PC-9 (cell line): ENCODE results near the gene CST7. TPM values are rescaled to one million over a fixed set of nuclear protein-coding genes. Genes with fewer than 3 reads are reported as not detected.

Experiments
- BruUV-seq: library from RNA; stranded (reverse); fragments of 400-500 nt; replicated peaks from 2 replicates; lab custom pipeline; 2021; lab: Mats Ljungman, UMichigan
- CTCF ChIA-PET: fragments of 300-600 bp; sonication (Branson Sonifier 250); formaldehyde crosslinking; loops from one replicate; lab custom pipeline; 2022; ENCODE audit warnings: antibody characterized with exemption; lab: Charles Lee
- POLR2A ChIA-PET: fragments of 300-600 bp; sonication (Branson Sonifier 250); formaldehyde crosslinking; loops from one replicate; lab custom pipeline; 2022; ENCODE audit warnings: antibody characterized with exemption; ENCODE audit not compliant: unreplicated experiment; lab: Charles Lee
- DNase-seq, 2 experiments: peaks; one replicate each; pipeline versions ENCODE4 v3.0.0 to v3.0.0-alpha.2; 2015 to 2022; ENCODE audit warnings: mixed read lengths in 1 of 2
- H2AFZ ChIP-seq: fragments of 200-600 bp; sonication (generic); 2 replicates; pipeline ENCODE4 v1.8.1; 2017; ENCODE audit warnings: antibody characterized with exemption
- H3F3A ChIP-seq: fragments of 200-600 bp; sonication (generic); 2 replicates; pipeline ENCODE4 v1.8.1; 2017; ENCODE audit warnings: antibody characterized with exemption, mild to moderate bottlenecking, low read depth; ENCODE audit not compliant: insufficient read depth
- H3K27ac ChIP-seq: fragments of 200-600 bp; sonication (generic); 2 replicates; pipeline ENCODE4 v1.6.1; 2016; ENCODE audit warnings: mixed run types
- H3K27me3 ChIP-seq: fragments of 200-600 bp; sonication (generic); 2 replicates; pipeline ENCODE4 v1.6.1; 2016; ENCODE audit warnings: low read depth, mixed run types; ENCODE audit not compliant: insufficient read depth
- H3K36me3 ChIP-seq: fragments of 200-600 bp; sonication (generic); 2 replicates; pipeline ENCODE4 v1.6.1; 2016; ENCODE audit warnings: low read depth, mixed run types
- H3K4me1 ChIP-seq: fragments of 200-600 bp; sonication (generic); replicated peaks from 2 replicates; pipeline ENCODE4 v1.6.1; 2016; ENCODE audit warnings: mixed run types; ENCODE audit not compliant: insufficient read depth
- H3K4me2 ChIP-seq: fragments of 200-600 bp; sonication (generic); 2 replicates; pipeline ENCODE4 v1.6.1; 2017; ENCODE audit warnings: mixed run types
- H3K4me3 ChIP-seq: fragments of 200-600 bp; sonication (generic); 2 replicates; pipeline ENCODE4 v1.6.1; 2016; ENCODE audit warnings: mixed run types
- H3K79me2 ChIP-seq: fragments of 200-600 bp; sonication (generic); 2 replicates; pipeline ENCODE4 v1.6.1; 2017; ENCODE audit warnings: low read depth, mixed run types
- H3K9me2 ChIP-seq: fragments of 200-600 bp; sonication (generic); 2 replicates; pipeline ENCODE4 v1.8.1; 2017; ENCODE audit warnings: mild to moderate bottlenecking; ENCODE audit not compliant: insufficient read depth
- H3K9me3 ChIP-seq: fragments of 200-600 bp; sonication (generic); 2 replicates; pipeline ENCODE4 v1.8.1; 2016; ENCODE audit warnings: low read depth; ENCODE audit not compliant: insufficient read depth
- H4K20me1 ChIP-seq: fragments of 200-600 bp; sonication (generic); 2 replicates; pipeline ENCODE4 v1.8.1; 2017; ENCODE audit not compliant: insufficient read depth
- CTCF ChIP-seq: fragments of 200-600 bp; sonication (generic); conservative IDR thresholded peaks from 2 replicates; pipeline ENCODE4 v1.6.1; 2017; ENCODE audit warnings: mixed run types, antibody characterized with exemption, mild to moderate bottlenecking, moderate library complexity
- EZH2 ChIP-seq: fragments of 200-600 bp; sonication (generic); IDR thresholded peaks from 2 replicates; pipeline ENCODE4 v1.8.0; 2017; ENCODE audit warnings: antibody characterized with exemption, low read depth
- intact Hi-C: fragments of 100-400 bp; cut with micrococcal nuclease; formaldehyde crosslinking; loops from one replicate; pipeline ENCODE4 v1.10.0; 2022; ENCODE audit not compliant: unreplicated experiment
- total RNA-seq: library from RNA; stranded (reverse); gene quantifications from 2 replicates; pipeline ENCODE4 v1.2.3, GENCODE V29; 2021

Gene CST7
- total RNA-seq, 1 experiment from 2014 or later = not detected

GRCh38 chr20:24934101-24934661 is 14.9 kb upstream of the CST7 start:
- no peak for DNase-seq
- no peaks in the 10 kb centered on the region for H3K36me3 ChIP-seq
- ChIA-PET CTCF (no interaction called here), POLR2A (no interaction called here)
- no peak overlapping the region for H2AFZ ChIP-seq
- H3K9me2 ChIP-seq = no peaks in the 10 kb centered on the region
- intact Hi-C loops = loop anchor here (5.0 to 10.0 kb wide), 3 partner anchors 141 to 1012 kb away; no protein-coding TSS in a partner anchor
- H3K79me2 ChIP-seq = no peaks in the 10 kb centered on the region
- H4K20me1 ChIP-seq = no peaks in the 10 kb centered on the region
- TF ChIP-seq EZH2 (no peak), CTCF (no peak)
- no peak overlapping the region for H3K4me3 ChIP-seq
- peaks cover 27% of the 10 kb centered on the region for H3K4me1 ChIP-seq
- H3K27ac ChIP-seq = no peak overlapping the region
- peaks cover 14% of the 10 kb centered on the region; the same call in 1 of the 2 replicates for H3F3A ChIP-seq
- H3K4me2 ChIP-seq = no peak overlapping the region
- no peaks in the 10 kb centered on the region for H3K27me3 ChIP-seq
- H3K9me3 ChIP-seq = no peaks in the 10 kb centered on the region
- no TSS peak for BruUV-seq

- no peak overlapping the region for H3K4me2 ChIP-seq
- H3K79me2 ChIP-seq = no peaks in the 10 kb centered on the region
- H2AFZ ChIP-seq = no peak overlapping the region
- no peaks in the 10 kb centered on the region for H3K9me2 ChIP-seq
- no peaks in the 10 kb centered on the region for H3K9me3 ChIP-seq
- no TSS peak for BruUV-seq
- ChIA-PET POLR2A (no interaction called here), CTCF (no interaction called here)
- no peak overlapping the region for H3K4me3 ChIP-seq
- DNase-seq = no peak
- intact Hi-C loops = loop anchor here (5.0 to 10.0 kb wide), 3 partner anchors 140 to 1012 kb away; no protein-coding TSS in a partner anchor
- H3K27ac ChIP-seq = no peak overlapping the region
- no peaks in the 10 kb centered on the region for H3K36me3 ChIP-seq
- H3F3A ChIP-seq = peaks cover 11% of the 10 kb centered on the region; the same call in 1 of the 2 replicates
- no peaks in the 10 kb centered on the region for H4K20me1 ChIP-seq
- H3K4me1 ChIP-seq = peaks cover 22% of the 10 kb centered on the region
- no peaks in the 10 kb centered on the region for H3K27me3 ChIP-seq
- no peak for TF ChIP-seq EZH2
- no peak for TF ChIP-seq CTCF
Observed at GRCh38 chr20:24934716-24935115, 14.4 kb upstream of the CST7 start.

GRCh38 chr20:24935140-24935539 is 13.9 kb upstream of the CST7 start:
- Histone ChIP-seq H3K36me3 (no peaks in the 10 kb centered on the region), H3K27ac (no peak overlapping the region), H3K4me1 (peaks cover 18% of the 10 kb centered on the region), H3K27me3 (no peaks in the 10 kb centered on the region), H3F3A (peaks cover 6% of the 10 kb centered on the region; the same call in 1 of the 2 replicates), H3K9me2 (no peaks in the 10 kb centered on the region), H3K4me2 (no peak overlapping the region), H3K4me3 (no peak overlapping the region), H3K9me3 (no peaks in the 10 kb centered on the region), H3K79me2 (no peaks in the 10 kb centered on the region), H4K20me1 (no peaks in the 10 kb centered on the region), H2AFZ (no peak overlapping the region)
- TF ChIP-seq EZH2 (no peak), CTCF (no peak)
- ChIA-PET CTCF (no interaction called here), POLR2A (no interaction called here)
- no TSS peak for BruUV-seq
- DNase-seq = no peak
- intact Hi-C loops = loop anchor here (10.0 kb wide), 1 partner anchor 140 kb away; no protein-coding TSS in a partner anchor
